C4-2B (cell line): ENCODE results near the gene CDC42SE2.

ENCODE experiments used
- ZFX ChIP-seq: fragments of 450-650 bp; IDR thresholded peaks from 2 replicates; pipeline ENCODE4 v1.6.1; 2017
- TF ChIP-seq, protein P1 (sequence below): fragments of 450-650 bp; conservative IDR thresholded peaks from 2 replicates; pipeline ENCODE4 v1.5.1; 2017; ENCODE audit warnings: mild to moderate bottlenecking

DNA sequence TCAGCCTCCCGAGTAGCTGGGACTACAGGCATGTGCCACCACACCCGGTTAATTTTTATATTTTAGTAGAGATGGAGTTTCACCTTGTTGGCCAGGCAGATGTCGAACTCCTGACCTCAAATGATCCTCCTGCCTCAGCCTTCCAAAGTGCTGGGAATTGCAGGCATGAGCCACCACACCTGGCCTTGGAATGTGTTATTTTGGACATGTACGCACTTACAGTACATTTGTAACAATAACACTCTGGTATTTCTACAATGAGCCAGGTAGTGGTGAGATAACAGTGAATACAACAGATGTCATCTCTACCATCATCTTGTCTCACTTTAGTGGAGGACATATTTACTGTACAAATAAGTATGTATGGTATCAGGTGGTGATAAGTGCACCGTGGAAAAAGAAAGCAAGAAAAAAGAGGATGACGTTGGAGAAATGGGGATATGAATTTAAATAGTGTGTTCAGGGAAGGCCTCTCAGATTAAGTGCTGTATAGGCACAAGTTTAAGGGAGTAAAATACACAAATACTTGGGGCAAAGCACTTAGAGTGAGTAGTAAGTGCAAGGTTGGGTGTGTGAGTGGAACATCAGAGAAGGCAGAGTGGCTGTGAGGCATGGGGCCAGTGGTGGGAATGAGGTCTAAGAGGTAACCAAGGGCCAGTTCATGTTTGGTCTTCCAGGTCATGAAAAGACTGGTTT lies 100.1 kb downstream of the CDC42SE2 start:
- TF ChIP-seq, protein P1, sequence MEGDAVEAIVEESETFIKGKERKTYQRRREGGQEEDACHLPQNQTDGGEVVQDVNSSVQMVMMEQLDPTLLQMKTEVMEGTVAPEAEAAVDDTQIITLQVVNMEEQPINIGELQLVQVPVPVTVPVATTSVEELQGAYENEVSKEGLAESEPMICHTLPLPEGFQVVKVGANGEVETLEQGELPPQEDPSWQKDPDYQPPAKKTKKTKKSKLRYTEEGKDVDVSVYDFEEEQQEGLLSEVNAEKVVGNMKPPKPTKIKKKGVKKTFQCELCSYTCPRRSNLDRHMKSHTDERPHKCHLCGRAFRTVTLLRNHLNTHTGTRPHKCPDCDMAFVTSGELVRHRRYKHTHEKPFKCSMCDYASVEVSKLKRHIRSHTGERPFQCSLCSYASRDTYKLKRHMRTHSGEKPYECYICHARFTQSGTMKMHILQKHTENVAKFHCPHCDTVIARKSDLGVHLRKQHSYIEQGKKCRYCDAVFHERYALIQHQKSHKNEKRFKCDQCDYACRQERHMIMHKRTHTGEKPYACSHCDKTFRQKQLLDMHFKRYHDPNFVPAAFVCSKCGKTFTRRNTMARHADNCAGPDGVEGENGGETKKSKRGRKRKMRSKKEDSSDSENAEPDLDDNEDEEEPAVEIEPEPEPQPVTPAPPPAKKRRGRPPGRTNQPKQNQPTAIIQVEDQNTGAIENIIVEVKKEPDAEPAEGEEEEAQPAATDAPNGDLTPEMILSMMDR, result no peak
- TF ChIP-seq ZFX, result no peak
